NCI-H345 treated with DMSO at 0.1 percent for 48 hours (cell line): ENCODE measurements around the gene PHC2.

ENCODE experiments used
- DNase-seq: peaks from one replicate; lab custom pipeline; 2025; ENCODE audit not compliant: unreplicated experiment; lab: John Stamatoyannopoulos, UW

PHC2 gene

DNA sequence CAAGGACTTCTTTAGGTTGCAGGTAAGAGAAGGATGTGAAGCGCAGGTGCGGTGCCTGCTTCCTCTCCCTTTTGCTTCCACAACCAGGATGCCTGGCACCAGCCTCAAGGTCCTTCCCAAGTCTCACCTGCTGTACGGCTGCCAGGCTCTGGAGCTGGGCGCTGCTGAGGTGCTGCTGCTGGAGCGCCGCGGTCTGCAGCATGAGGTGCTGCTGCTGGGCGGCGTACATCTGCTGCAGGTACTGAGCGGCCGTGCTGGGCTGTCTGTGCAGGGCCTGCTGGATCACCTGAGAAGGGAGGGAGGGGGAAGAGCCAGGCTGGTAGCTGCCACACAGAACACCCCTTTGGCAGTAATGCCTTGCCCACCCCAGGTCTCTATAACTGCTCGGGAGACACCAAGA lies 58.7 kb downstream of the PHC2 start:
- no peak for DNase-seq

DNA sequence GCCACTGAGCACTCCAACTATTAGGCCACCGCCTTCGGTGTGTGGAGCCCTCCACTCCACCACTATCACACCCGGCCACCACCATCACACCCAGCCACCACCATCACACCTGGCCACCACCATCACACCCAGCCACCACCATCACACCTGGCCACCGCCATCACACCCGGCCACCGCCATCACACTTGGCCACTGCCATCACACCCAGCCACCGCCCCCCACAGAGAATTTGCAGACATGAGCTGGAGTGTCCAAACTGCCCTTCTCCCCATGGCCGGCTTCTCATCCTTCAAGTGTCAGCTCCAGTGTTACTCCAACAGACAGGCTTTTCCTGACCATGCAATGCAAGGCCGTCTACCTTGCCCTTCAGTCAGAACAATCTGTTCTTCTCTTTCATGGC lies 59.6 kb downstream of the PHC2 start:
- DNase-seq, result no peak

DNA sequence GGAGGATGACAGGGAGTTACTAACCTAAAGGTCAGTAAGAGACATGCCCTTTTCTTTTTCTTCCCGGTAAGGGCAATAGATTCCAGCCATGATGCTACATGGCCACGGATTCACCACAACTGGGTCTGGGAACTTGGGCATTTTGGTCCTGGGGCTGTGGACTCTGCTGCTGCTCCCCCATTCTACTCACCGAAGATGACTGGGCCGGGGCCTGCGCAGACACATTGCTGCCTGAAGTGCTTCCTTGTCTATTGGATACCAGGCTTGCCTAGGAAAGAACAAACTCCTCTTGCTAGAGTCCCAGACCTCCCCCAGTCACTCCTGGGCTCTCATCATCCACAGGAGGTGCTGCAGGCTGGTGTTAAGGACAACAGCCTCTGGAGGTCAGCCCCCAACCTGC lies 60.1 kb downstream of the PHC2 start:
- DNase-seq, result no peak

DNA sequence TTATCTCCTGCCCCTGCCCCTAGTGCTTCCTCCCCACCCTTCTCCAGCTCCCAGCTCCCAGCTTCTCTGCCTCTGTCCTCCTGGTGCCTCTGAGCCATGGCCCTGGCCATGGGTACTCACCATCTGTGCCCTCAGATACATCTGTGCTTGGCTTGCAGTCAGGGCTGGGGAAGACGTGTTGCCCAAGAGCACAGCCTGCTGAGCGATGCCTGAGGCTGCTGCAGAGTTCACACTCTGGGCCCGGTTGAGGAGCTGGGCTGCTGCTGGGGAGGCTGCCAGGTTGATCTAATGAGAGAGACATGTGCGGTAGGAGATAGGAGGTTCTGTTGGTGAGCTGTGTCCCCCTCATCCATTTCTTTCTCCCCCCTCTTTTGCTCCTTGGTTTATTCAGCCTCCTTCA lies 60.6 kb downstream of the PHC2 start:
- DNase-seq, result no peak

DNA sequence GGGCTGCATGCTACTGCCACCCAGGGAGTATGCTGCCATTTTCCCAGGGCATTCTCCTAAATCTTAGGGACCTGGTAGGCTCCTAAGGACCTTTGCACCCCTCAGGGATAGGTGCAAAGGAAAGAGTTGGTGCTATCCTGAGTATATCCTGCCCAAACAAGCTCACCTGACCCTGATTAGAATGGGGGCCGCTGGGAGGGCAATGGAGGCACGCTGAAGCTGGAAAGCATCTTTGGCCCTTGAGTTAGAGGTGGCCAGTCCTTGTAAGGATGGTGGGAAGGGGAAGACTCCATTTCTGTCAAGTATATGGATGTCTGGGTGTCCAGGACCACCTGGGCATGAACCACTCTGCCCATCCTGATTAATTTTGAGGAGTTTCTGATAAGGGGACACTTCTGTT lies 61.1 kb downstream of the PHC2 start:
- no peak for DNase-seq

DNA sequence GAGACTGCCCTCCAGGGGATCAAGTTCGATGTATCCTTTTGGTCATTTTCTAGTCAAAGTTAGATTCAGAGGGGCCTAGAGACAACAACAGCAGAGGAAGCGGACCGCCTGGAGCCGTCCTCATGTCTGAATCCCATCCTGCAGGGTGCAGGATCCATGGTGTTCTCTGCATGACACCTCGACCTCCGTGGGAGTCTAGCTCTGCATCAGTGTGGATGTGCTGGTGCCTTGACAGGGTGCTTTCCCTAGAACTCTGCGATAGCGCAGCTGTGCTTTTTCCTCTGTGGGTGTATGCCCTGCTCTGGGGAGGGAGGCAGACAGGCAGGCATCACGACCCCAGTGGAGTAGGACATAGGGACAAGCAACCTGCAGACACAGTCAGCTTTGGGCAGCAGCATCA lies 61.8 kb downstream of the PHC2 start:
- DNase-seq, result no peak

DNA sequence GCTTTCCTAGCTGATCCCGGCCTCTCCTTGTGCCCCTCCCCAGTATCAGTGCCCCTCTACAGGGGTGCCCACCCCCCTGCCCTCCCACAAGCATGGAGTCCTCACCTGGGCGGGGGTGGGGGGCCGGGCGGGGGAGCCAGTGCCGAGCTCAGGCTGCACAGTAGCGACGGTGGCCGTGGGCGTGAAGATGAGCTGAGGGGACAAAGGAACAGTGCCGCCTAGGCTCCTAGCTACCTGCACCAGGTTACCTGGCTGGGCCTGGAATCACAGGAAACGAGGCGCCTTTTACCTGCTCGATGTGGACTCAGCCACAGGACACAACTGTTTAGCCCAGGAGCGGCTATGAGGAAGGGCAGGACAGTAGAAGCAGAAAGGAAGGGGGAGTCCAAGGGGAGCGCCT lies 62.5 kb downstream of the PHC2 start:
- no peak for DNase-seq

DNA sequence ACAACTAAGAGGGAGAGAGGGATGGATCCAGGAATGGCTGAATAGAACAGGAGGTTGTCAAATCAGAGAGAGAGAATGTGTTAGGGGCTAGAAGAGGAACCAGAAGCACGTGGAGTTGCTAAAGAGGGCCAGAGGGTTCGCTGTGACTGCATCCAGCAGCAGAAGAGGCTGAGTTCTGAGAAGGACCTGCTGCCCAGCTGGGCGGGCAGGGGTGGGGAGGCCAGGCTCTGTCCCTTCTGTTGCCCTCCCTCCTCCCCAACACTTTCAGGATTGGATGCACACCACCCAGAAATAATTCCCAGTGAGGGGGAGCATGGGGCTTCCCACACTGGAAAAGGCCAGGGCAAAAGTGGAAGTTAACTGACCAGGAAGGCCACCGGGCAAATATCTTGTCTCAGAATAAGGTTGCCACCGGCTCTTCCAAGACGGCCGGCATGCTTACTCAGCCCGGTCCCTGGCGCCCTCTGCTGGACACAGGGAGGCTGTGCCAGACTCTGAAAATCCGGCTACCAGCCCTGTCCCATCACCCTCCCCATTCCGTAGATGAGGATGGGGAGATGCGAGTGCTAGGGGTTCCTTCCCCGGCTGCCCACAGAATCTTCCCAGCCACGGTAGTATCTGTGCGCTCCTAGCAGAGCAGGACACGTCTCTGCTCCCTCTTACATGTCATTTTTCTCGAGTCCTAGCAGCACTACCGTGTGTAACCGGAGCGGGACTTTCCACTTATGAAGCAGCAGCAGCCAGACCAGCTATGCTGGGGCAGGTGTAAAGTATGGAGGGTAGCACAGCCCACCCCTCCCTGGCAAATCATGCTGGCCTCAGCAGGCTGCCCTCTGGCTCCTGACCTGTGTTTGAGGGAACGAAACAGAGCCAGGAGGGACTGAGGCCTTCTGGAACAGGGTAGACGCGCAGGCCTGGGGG lies 63.1 kb downstream of the PHC2 start:
- peak; percentile 76 for DNase-seq

DNA sequence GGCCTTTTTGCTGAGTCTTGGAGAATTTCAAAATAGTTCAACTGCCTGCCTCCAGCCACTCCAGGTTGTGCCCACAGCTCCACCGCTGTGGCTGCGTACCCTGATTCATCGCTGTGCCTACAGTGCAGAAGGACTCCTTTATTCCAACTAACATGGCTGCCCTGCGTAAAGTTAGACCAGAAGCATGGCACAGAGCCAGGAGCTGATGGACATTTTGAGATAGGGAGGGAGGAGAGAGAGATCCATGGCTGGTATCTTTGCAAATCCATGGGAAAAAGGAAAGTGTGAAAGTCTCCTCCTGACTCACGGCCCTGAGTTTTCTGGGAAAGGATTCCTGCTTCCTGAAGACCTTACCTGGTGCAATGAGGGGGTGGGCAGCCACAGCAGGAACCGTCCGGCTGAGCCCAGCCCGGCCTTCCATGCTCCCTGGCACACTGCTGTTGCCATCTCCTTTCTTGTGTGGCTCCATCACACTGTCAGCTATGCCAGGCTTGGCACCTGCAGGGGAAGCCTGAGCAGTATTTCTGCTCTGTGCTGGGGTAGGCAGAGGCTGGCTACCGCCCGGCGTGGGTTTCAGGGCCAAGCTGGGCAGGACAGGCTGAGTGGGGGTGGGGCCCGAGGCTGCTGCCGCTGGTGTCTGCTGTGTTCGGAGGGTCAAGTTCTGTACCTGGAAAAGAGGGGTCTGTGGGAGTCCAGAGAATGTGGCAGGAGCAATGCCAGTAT lies 64.0 kb downstream of the PHC2 start:
- DNase-seq, result no peak

DNA sequence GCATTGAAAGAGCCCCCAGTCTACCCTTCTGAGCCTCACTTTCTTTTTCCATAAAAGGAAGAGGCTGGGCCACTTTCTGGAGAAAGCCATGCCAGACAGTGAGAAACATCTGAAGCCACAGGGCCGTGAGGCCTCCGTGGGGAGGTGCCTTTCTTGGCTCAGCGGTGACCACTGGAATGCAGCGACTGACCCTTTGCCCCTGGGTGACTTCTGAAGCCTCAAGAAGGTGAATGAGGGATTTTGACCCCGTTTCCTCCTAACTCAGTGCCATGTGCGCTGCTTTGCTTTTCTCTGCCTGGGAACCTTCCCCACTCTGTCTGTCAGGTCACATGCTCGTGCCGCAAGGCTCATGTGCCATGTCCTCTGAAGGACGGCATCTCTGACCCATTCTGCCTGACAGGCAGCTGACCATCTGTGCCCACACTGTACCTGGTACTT lies 65.3 kb downstream of the PHC2 start:
- DNase-seq, result no peak

DNA sequence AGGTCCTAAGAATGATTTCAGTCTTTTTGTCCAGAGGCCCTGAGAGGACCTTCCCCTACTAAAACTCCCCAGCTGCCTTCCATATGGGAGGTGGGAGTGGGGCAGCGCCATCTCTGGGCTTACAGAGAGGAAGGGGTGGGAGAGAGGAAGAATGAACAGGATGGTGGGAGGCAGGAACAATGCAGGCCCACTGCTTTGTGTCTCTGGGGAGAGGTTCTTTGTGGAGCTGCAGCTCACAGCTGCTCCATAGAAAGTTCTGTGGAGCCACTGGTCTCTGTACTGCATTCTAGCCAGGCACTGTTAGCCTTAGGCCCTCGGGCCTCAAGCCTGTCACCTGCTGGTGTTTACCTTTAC lies 66.4 kb downstream of the PHC2 start:
- DNase-seq, result peak; percentile 96

DNA sequence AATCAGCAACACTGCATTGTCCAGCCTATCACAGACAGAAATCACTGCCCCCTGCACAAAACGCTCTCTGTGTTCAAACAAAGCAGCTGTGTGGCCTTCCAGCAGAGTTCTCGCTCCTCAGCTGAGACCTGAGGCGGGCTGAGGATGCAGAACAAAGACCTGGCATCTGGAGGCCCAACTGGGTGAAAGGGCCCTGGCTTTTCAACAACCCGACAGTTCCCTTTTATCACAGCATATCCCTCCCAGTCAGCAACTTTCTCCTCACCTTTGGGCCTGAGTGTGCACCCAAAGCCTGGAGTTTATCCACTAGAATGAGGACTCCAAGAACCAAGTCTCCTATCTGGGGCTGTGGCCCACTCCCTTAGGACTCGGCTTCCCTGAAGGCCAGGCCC lies 67.4 kb downstream of the PHC2 start:
- no peak for DNase-seq

DNA sequence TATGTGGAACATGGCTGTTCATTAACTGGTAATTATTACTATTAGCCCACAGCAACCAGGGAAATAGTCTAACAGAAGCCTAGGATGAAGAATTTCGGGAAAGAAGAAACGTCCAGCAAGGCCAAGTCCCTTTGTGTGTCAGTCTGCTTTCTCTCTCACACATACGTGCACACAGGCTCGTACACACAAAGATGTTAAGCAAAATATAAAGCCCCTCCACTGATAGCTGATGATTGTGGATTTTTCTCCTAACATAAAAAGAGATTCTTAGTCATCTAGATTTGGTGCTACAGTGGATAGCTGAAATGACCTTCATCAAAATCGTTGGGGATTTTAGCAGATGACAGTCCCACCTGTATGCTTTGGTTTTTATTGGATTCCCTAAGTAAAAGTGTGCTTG lies 67.9 kb downstream of the PHC2 start:
- no peak for DNase-seq

DNA sequence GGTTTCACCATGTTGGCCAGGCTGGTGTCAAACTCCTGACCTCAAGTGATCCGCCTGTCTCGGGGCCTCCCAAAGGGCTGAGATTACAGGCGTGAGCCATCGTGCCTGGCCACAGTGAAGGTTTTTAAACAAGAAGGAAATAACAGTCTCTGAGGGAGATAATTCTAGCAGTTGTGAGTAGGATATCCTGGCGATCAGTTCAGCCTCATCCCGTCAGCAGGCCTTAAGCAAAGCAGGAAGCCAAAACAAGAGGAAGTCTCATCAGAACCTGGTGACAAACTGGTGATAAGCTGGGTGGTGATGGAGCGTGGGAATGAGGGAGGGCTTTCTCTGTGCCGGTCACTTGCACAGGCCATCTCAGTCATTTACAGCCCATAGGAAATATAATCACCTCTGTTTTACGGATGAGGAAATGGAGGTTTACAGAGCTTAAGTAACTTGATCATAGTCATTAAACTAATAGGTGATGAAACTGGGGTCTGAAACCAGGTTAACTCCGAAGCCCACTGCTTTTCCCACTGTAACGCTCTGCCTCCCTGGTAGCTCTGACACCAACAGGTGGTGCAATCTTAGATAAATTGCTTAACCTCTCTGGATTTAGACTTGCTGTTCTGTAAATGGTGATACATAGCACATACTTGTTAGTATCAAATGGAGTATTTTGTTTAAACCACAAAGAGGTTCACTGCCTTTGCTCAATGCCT lies 69.2 kb downstream of the PHC2 start:
- no peak for DNase-seq

DNA sequence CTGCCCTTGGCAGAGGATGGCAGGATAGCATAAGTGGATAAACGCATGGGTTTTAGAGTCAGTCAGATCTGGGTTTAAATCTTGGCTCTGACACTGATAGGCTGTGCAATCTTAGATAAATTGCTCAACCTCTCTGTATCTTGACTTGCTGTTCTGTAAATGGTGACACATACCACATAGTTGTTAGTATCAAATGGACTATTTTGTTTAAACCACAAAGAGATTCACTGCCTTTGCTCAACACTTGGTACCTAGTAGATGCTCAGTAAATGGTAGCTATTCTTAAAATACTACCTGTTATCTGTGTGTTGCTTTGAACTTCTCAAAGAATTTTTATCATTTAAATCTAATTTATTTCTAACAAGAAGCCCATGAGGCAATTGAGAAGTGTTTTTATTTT lies 70.5 kb downstream of the PHC2 start:
- DNase-seq, result no peak

DNA sequence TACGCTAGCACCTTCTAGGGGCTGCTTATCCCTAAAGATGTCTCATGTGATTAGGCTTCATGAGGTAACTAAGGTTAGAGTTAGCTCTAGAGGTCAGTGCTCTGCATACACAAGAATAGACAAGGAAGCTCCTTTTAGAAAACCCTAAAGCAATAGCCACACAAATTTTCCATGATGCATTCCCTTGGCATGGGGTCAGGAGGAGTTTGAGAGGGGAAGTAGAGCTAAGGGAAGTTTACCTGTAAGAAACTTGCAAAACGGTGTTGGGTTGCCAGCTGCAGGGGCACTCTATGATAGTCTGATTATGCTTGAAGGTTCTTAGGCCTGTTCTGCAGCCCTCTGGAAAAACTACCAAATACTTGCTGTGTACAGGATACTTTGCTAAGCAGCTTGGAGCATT lies 71.0 kb downstream of the PHC2 start:
- no peak for DNase-seq

DNA sequence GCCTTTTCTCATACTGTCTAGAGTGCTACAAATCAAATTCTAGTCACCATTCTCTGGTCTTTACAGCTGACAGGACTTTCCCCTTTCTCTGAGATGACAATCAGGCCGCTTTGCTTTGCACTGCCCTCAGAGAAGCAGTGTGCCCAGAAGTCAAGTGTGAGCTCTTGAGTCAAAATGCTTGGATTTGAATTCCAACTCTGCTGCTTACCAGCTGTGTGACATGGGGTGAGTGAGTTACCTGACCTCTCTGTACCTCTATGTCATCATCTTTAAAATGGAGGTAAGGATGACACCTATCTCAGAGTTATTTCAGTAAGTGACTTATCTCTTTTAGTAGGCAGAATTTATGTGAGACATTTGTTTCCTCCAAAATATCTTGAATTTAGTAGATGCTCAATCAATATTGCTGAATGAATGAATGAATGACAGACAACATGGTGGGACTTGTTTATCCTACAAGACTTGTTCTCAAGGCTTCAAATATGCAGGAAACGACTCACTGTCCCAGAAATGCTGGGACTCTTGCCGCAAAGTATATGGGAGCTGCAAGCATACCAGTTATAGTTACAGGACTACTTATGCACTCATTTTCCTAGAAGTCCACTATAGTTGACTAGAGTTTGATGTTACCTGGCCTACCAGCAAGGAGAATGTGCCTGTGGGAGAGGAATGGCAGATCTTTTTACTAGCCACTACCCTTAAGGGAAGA lies 71.9 kb downstream of the PHC2 start:
- DNase-seq, result no peak

DNA sequence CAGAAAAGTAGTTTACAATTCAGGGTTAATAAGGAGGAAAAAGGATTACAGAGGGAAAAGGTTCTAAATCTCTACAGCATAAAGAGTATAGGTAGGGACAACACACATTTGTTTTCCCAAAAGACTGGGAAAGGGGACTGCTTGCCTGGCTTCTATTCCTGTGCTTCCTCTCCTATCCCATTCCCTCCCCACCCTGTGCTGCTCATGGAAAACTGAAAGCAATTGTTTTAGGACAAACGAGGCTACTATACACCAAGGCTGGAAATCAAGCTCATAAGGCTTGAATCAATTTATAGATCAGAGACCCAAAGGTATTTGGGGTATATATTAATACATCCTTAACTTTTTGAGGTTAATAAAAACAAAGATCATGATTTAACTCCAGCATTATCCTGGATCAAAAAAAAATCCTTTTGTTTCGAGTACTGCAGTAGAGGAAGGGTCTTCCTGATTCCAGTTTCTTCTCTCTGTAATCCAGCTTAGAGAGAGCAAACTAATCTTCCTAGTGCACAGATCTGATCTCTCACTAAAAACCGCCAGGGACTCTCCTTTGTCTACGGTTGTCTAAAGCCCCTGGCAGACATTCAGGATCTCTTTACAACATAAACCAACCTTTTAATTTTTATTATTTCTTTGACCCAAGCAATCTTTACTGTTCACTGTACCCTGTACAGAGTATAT lies 72.6 kb downstream of the PHC2 start:
- DNase-seq, result no peak

DNA sequence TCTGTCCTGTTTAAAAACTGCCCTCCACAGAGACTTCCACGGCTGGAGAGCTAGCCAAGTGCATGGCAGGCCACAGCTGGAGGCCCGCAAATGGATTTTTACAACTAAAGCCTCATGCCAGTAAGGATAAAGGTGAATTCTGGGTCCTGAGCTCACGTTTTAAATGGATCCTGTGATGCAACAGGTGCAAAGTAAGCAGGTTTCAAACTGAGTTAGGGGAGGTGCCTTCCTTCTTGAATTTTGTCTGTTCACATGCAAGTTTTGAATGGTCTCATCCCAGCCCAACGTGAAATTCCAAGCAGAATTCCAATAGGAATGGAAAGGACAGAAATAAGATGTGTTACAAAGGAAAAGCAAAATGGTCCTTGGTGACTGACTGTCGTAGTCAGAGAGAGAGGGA lies 73.8 kb downstream of the PHC2 start:
- no peak for DNase-seq

DNA sequence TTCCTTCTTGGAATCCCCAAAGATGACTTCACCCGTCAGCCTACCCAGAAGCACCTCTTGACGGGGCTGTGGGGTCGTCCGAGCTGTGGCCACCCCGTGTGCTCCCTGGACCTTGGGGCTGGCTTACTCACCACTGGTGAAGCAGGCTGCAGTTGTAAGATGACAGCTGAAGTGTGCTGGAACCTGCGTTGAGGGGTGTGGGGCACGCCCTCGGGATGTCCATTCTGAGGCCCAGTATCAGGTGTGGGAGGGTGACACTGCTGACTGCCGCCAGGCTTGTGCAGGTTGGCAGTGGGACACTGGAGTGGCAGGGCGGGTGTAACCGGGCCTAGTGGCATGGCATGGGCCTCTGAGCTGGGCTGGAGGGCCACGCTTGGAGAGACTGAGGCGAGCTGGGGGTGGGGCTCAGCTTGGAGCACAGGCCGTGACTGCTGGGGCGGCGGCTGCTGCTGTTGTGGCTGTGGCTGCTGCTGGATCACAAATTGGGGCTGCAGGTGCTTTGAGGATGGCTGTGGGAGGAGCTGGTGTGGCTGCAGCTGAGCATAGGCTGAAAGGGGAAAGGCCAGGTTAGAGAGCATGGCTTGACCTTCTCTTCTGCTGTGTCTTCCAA lies 76.1 kb downstream of the PHC2 start:
- DNase-seq, result no peak
